Measurements from ENCODE around the gene NEURL2.

- TF ChIP-seq POLR2AphosphoS5 (IDR thresholded peaks at IDR 0.05; ENCODE audit: insufficient read depth in 1 of 2, low read depth in 1 of 2), result no peak
- no peak for TF ChIP-seq CTCF (IDR thresholded peaks at IDR 0.05)
Measured at GRCh38 chr20:45866454-45866853, 24.6 kb downstream of the NEURL2 start.
